HG02973 (cell line): Measurements from ENCODE around the gene SGO2.
"Not testable (repeated sequence)": the region's sequence is repeated elsewhere in the genome, so short reads cannot be mapped to it uniquely, and the experiment has no call there.

Source experiments
- ATAC-seq: cut with Tn5 transposase; IDR thresholded peaks from one replicate; pipeline ENCODE4 v1.9.1; 2021; ENCODE audit warnings: moderate library complexity; ENCODE audit not compliant: unreplicated experiment

SGO2 gene

DNA sequence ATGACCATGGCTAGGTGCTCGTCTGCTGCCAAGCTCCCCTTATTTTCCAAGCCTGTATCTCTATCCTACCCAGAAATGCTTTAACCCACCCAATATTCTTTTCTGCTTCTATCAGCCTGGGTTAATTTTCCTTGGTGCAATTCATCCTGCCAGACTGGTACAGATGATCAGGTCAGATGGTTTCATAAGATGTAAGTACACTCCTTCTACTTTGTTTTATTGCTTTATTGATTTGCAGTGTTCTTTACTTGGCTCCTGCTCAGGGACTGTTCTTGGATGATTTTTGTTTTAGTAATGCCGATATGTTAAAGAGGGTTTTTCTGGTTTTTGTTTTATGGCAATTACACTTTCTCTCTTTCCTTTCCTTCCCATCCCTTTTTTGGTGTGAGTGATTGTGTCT is 2.4 kb upstream of the SGO2 start:
- no peak for ATAC-seq

DNA sequence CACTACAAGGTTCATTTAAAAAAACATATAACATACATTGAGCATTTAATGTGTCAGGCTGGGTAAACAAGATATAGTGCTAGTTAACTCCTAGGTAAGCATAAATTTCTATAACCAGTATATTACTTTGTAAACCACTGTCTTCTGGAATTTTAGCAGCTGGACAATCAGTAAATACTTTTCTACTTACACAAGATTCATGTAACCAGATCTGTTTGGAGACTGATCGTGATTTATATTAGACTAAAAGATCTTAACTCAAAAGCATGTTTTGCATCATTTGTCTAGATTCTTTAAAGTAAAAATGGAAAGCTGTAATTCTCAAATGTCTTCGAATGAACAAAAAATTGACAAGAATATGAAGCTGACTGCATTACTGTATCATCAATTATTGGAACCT is 941 bp upstream of the SGO2 start:
- ATAC-seq, result no peak

DNA sequence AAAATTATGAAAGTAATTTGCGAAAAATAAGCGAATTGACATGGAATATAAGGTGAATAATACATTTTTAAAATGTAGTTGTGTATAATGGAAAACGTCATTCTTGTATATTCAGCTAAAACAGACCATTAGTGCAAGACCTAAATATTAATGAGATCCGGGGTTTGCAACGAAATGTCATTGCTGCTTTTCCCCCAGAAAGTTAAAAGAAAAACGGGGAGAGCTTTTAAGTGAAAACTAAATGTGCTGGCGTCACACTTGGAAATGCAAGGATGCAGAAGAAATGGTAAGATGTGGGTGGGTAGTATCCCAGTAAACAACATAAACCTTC is 491 bp upstream of the SGO2 start:
- ATAC-seq, result no peak

DNA sequence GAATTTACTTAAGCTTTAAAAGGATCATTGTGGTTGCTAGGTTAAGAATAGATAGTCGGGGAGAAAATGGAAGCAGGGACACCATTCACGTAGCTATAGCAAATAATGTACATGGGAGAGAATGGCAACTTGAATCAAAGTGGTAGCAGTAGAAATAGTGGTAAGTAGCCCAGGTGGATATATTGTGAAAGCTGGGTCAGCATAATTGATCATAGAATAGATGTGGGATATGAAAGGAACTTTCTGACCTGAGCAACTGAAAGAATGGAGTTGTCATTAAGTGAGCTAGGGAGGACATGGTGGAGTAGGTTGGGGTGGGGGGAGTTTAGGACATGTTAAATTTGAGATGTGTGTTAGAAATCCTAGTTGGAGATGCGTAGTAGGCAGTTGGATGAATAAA is 2.2 kb downstream of the SGO2 start:
- no peak for ATAC-seq

DNA sequence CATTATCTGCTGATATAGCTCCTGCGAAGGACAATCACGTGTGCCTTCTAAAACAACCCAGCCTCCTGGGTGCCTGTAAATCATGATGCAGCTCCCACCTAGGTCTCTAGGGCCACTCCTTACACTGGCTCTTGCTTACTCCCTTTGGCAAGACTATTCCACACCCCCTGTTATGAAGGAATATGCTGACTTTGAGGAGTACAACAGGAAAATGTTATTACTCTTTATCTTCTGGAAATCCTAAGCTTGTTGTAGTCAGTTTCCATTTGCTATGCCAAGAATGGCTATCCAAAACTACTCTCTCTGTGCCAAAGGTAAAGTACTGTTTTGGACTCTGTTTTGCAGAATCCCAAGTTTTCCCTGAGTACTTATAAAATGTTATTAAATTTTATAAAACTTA is 7.7 kb downstream of the SGO2 start:
- ATAC-seq, result no peak

DNA sequence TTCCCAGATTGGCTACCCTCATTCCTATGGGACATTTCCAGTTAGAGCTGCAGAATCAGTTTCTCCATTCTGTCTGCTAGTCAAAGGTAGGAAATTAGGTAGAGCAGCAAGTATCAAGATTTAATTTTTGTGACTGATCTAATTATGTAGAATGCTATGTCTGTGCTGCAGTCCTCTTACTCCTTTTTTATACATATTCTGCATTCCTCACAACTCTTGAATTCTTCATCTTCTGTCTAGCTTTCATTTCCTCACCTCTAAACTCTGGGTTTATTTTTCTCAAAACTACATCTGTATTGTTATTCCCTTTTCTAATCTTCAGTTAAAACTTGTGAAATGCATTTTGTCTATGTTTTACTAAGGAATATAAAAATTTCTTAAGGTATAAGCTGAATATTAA is 8.6 kb downstream of the SGO2 start:
- ATAC-seq, result no peak

DNA sequence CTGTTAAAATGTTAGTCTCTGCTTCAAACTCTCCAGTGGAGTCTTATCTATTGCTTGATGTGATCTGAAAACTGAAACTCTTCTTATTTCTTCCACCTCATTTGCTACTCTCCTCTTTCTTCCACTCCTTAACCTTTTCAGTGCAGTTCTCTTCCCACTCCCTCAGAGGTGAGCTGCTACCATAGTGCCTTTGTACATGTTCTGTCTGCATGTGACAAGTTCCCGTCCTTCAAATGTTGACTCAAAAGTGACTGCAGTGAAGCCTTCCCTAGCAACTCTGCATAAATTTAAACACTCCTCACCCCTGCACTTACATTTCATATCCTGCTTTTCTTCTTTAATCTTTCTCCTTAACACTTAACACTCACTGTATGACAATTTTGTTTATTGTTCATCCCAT is 12.1 kb downstream of the SGO2 start:
- ATAC-seq, result no peak

DNA sequence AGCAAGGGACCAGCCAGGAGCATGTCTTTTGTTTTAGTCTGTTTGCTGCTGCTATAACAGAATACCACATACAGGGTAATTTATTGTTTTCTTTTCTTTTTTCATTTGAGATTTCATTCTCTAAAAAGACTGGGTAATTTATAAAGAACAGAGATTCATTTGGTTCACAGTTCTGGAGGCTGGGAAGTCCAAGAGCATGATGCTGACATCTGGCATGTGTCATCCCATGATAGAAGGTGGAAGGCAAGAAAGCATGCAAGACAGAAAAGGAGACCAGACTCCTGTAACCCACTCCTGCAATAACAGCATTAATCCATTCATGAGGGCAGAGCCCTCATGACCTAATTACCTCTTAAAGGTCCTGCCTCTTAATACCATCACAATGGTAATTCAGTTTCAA is 14.8 kb downstream of the SGO2 start:
- ATAC-seq, result no peak

DNA sequence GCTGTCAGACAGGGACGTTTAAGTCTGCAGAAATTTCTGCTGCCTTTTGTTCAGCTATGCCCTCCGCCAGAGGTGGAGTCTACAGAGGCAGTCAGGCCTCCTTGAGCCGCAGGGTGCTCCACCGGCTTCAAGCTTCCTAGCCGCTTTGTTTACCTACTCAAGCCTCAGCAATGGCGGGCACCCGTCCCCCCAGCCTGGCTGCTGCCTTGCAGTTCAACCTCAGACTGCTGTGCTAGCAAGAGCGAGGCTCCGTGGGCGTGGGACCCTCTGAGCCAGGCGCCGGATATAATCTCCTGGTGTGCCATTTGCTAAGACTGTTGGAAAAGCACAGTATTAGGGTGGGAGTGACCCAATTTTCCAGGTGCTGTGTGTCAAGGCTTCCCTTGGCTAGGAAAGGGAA is 40.6 kb downstream of the SGO2 start:
- ATAC-seq, result not testable (repeated sequence)

DNA sequence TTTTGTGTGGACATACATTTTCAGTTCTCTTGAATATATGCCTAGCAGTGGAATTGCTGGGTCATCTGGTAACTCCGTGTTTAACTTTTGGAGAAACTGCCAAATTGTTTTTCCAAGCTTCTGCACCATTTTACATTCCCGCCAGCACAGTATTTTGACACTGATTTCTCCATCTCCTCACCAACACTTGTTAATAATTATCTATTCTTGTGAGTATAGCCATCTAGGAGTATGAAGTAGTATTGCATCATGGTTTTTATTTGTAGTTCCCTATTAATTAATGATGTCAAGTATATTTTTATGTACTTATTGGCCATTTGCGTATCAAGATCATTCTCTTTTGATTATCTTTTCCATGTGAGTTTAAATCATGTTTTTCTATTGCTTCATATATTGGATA is 41.9 kb downstream of the SGO2 start:
- no peak for ATAC-seq

DNA sequence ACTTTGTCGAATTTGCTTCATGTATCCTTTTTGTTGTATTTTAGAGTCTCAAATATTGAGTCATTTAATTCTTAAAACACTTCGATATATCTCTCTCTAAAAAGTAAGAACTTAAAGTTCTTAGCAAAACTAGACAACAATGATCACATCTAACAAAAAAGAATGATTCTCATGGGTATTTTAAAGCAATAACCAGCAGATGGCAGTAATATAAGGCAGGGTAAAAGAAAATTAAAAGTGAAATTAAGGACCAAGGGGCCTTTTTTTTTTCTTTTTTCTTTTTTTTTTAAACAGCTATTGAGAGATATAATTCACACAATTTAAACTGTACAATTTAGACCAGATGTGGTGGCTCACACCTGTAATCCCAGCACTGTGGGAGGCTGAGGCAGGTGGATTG is 50.0 kb downstream of the SGO2 start:
- no peak for ATAC-seq

DNA sequence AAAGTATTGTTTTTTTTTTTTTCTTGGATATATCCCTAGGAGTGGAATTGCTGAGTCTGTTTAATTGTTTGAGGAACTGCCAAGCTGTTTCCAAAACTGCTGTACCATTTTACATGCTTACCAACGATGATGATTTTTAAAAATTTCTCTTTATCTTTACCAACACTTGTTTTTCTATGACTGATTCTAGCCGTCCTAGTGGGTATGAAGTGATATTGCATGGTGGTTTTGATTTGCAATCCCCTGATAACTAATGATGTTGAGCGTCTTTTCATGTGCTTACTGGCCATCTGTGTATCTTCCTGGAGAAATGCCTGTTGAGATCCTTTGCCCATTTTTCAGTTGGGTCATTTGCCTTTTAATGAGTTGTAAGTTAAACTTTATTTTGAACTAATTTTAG is 51.0 kb downstream of the SGO2 start:
- ATAC-seq, result no peak

DNA sequence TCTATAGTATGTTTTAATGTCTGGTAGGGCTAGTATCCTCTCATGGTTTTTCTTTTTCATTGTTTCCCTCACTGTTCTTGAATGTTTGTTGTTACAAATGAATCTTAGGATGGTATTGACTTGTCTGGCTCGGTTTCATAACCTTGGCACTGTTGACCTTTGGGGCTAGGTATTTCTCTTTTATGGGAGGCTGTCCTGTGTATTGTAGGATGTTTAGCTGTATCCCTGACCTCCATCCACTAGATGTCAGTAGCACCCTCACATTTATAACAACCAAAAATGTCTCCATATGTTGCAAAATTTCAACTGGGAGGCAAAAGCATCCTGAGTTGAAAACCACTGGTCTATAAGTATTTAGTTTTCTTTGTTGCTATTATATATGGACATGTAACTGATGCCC is 52.8 kb downstream of the SGO2 start:
- no peak for ATAC-seq

DNA sequence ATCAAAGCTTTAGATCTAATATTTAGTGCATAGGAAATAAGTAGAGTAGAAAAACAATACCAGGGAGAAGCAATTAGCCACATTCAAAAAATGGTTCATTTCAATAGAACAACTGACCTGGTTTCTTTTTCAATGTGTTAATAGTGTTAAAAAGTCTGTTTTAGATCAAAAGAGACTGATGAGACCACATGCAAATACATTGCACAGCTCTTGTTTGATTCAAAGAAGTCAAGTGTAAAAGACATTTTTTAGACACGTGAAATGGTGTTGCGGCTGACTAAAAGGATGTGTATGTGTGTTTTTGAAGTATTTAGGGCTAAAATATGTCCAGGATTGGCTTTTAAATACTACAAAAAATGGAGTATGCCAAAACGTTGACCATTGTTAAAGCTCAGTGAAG is 58.6 kb downstream of the SGO2 start:
- no peak for ATAC-seq

DNA sequence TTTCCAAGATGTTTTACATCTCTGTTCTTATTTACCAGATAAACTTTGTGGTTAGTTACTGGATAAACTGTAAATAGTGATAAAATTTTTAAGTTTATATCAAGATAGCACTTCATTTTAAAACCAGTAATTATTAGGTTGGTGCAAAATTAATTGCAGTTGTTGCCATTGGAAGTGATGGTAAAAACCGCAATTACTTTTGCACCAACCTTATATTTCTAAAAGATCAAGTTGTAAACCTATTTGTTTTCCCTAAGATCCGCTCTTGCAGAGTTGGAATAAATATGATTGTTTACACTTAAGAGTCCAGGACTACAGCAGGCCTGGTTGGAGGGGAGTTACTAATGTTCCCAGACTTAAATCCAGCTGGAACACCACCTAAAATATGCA is 59.3 kb downstream of the SGO2 start:
- no peak for ATAC-seq

DNA sequence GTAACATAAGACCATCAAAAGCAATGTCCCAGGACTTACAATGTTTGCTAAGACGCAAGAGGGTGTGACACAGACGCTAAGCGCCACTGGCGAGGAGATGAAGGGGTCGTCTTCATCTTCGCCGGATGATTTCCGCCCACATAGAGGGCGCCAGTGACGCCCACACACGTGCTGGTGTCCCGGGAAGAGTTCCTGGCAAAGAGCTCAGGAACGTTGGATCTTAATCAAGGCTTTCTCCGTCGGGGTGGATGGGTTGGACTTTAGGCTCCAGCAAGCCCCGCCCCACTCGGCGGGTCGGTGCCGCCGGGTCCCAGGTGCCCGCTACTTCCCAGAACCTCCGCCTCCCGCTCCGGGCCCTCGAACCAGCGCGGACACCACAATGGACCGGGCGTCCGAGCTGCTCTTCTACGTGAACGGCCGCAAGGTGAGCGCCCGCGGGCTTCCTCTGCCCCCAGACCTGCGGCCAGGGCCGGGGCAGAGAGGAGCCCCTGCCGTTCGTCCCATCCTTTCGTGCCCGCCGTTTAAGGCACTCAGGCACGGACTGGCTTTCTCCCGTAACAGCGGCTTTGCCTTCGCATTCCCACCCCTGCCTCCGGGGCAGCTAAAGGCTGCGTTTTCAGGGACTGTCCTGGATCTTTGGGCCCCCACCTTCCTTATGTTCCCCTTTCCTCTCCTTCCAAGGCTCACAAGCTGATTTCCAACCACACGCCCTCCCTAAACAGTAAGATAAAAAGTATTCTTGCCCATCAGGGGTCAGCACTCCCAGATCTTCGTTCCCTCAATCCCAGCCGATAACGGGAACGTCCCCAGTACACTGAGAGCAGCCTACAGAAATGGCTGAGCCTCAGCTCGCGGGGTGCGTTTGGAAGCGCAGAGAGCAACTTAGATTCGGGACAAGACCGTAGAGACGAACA is 60.0 kb downstream of the SGO2 start, which contains the start of gene AOX1:
TSS of gene AOX1 (plus strand) at position 285 of the 914 bp plus-strand sequence. CDS start at position 380, 95 bp downstream.
- ATAC-seq, result peak; percentile 33

DNA sequence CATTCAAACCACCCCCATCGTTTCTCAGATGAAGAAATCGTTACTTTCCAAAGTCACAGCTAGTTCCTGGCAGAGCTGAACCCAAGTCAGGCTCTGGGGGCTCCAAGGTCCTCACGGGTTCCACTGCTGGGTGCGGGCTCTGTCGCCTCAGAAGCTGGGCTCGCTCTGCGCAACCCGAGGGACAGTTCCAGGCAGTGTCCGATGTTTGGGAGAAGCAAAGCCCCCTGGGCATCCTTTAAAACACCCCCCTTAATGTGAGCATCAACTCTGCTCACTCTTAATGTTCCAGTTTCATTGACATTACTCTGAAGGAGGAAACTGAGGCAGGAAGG is 60.6 kb downstream of the SGO2 start:
- no peak for ATAC-seq

DNA sequence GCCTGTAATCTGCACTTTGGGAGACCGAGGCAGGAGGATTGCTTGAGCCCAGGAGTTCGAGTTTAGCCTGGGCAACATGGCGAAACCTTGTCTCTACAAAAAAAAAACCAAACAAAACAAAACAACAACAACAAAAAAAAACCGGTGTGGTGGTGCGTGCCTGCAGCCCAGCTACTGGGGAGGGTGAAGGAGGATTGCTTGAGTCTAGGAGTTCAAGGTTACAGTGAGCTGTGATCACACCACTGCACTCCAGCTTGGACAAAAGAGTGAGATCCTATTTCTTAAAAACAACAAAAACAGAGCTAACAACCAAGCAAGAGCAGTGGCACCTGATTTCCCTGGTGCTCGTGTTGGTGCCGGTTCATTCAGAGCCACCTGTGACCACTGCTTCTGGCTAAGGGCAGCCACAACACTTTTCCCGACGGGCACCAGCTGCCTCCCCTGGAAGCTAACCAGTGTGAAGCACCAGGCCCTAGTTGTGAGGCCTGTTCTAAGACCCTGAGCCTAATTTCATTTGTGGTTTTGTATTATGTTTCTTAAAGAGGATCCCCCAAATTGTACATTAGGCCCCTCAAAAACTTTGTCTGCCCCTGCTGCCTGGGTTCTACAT is 61.1 kb downstream of the SGO2 start:
- no peak for ATAC-seq

DNA sequence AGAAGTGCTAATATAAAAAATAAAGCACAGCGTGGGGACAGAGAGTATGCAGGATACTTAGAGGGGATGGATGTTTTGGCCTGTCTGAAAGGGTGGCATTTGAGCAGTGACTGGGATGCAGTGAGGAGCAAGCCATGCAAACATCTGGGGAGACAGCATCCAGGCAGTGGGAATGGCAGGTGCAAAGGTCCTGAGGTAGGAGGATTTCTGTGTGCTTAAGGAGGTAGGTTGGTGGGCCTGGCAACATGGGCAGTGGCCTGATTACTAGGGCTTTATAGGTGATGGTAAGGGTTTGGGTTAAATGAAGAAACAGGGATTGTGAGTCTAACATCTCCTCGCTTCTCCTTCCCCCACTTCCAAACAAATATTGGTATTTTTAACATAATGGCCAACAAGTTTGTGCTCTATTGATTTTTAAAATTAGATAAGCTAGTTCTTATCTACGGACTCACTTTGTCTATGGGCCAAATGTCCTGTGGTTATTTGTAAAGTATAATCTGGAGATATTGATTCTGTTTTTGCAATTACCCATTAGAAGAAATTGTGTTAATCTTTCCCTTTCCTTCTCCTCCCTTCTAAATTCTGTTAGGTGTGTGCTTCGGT is 62.2 kb downstream of the SGO2 start:
- ATAC-seq, result no peak

DNA sequence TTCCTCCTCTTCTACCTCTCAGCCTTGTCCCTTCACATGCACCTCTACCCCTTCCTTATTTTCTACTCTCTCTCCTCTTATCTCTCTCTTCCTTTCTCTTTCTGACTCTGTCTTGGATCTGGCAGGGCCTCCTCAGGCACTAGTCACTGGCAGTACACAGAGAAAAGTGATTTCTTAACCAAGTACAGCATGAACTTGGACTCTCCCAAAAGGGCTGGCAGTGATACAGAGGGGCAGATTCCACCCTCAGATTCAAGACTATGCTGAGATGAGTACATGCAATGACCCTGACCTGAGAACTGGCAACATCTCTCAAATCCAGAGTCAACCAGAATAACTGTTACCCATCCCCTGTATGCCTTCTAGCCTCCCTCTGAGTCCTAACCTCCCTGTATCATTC is 64.1 kb downstream of the SGO2 start:
- ATAC-seq, result no peak

DNA sequence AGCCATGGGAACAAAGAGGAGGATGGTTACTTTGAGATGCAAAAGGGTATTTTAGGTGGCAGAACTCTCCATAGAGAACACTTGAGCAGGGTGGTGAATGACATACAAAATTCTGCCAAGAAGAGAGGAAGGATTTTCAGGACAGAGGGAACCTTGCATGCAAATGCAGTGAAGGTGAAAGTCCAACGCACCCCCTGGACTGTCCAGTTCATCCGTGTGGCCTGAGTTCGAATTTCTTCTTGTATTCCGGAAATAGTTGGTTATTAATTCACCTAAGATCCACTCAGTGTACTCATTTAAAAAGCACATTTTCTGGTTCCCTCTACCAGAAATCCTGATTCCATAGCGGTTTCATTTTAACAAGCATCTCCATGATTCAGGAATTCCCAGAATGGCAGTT is 65.3 kb downstream of the SGO2 start:
- ATAC-seq, result no peak

DNA sequence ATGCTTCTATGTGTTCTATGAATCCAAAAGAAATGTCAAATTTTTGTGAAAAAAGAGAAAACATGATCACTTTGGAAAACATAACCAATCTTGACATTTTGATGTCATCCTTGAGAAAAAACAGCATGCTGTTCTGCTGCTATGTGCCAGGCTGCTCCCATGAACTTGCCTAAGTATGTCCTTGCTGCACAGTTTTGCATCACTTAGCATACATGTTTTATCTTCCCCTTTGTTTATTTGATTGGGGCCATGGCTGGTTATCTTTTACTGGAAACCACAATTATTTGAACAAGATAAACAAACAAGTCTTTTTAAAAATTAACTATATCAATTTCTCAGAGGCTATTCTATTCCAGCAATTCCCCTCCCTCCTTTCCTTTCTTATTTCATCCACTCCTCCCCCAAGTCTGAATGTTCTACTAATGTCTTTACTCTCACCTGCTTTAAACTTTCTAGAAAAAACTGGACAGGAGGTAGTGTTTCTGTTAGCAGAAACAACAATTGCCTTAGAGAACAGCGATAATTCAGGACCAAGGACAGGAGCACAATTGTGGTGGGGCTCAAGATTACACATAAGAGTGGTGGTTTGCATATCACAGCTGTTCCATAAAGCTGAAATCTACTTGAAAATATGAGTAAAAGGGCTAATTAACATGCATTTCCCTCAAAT is 66.5 kb downstream of the SGO2 start:
- no peak for ATAC-seq
